HUES6 (cell line): ENCODE measurements around the gene LUC7L.
"Not testable (repeated sequence)": the region's sequence is repeated elsewhere in the genome, so short reads cannot be mapped to it uniquely, and the experiment has no call there.

ENCODE experiments used
- H3K27ac ChIP-seq: 2 replicates; pipeline ENCODE4 v1.7.0; 2013; ENCODE audit warnings: low read depth, mild to moderate bottlenecking, low read length, inconsistent platforms
- H3K27me3 ChIP-seq: 2 replicates; pipeline ENCODE4 v1.6.1; 2013; ENCODE audit warnings: low read length; ENCODE audit not compliant: control insufficient read depth, insufficient read depth
- H3K36me3 ChIP-seq: 2 replicates; pipeline ENCODE4 v1.6.1; 2013; ENCODE audit warnings: low read length; ENCODE audit not compliant: control insufficient read depth, insufficient read depth
- H3K4me1 ChIP-seq: 2 replicates; pipeline ENCODE4 v1.6.1; 2013; ENCODE audit warnings: low read length; ENCODE audit not compliant: control insufficient read depth, insufficient read depth
- H3K4me3 ChIP-seq: 2 replicates; pipeline ENCODE4 v1.5.1; 2013; ENCODE audit warnings: low read depth, low read length
- H3K9ac ChIP-seq: one replicate; pipeline ENCODE4 v1.6.1; 2013; ENCODE audit warnings: mild to moderate bottlenecking, low read length
- H3K9me3 ChIP-seq: 2 replicates; pipeline ENCODE4 v1.6.1; 2013; ENCODE audit warnings: low read depth, low read length; ENCODE audit not compliant: control insufficient read depth, insufficient read depth

LUC7L gene

DNA sequence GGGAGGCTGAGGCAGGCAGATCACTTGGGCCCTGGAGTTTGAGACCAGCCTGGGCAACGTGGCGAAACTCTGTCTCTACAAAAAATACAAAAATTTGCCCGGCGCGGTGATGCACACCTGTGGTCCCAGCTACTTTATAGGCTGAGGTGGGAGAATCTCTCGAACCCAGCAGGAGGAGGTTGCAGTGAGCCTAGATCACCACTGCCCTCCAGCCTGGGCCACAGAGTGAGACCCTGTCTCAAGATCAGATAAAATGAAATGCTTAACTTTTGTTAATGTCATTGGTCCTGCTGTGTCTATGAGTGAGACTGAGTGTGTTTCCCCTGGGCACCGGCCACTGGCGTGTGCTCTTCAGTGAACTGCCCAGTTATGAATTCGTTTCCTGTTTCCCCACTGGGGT, 15.9 kb upstream of the LUC7L start:
- no peak overlapping the region for H3K4me3 ChIP-seq
- H3K27ac ChIP-seq: no peak overlapping the region
- H3K27me3 ChIP-seq: no peaks in the 10 kb centered on the region
- no peaks in the 10 kb centered on the region for H3K9me3 ChIP-seq
- H3K4me1 ChIP-seq: no peaks in the 10 kb centered on the region; the same call in 1 of the 2 replicates
- H3K36me3 ChIP-seq: peaks cover under 1% of the 10 kb centered on the region
- no peak overlapping the region for H3K9ac ChIP-seq

DNA sequence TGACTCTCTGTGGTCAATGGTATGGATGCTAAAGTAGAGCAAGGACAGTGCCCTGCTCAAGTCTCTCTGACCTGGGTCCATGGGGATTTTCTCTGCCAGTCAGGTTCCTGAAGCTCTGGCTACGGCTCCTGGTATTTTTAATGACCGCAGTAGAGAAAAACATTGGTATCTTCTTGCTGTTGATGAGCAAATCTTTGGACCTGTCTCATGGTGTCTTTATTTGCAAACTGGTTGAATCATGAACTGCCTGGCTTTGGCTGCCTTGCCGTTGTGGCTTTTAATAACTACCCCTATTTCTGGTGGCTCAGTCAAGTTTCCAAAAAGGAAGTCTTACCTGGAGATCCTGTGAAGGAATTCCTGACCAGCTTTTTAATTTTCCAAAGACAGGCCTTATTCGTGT, 14.1 kb upstream of the LUC7L start:
- Histone ChIP-seq H3K9me3 (no peaks in the 10 kb centered on the region), H3K27ac (no peak overlapping the region), H3K4me3 (no peak overlapping the region), H3K27me3 (no peaks in the 10 kb centered on the region), H3K4me1 (no peaks in the 10 kb centered on the region; the same call in 1 of the 2 replicates), H3K36me3 (no peaks in the 10 kb centered on the region; the same call in 1 of the 2 replicates), H3K9ac (no peak overlapping the region)

DNA sequence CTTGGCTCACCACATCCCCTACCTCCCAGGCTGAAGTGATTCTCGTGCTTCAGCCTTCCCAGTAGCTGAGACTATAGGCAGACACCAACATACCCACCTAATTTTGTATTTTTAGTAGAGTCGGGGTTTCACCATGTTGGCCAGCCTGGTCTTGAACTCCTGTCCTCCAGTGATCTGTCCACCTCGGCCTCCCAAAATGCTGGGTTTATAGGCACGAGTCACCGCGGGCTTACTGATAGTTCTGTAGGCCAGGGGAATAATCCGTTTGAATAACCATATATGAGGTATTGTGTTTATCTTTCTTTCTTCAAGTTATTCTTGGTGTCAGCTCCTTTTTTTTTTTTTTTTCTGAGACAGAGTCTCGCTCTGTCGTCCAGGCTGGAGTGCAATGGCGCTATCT, 13.0 kb upstream of the LUC7L start:
- H3K36me3 ChIP-seq: no peaks in the 10 kb centered on the region

DNA sequence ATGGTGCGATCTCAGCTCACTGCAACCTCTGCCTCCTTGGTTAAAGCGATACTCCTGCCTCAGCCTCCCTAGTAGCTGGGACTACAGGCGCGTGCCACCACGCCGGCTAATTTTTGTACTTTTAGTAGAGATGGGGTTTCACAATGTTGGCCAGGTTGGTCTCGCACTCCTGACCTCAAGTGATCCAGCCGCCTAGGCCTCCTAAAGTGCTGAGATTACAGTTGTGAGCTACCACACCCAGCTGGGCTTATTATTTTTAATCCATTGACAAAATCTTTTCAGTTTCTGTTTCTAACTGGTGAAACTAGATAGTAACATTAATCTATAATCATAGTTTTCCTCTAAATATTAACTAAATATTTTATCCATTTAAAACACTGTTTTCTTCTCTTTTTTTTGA, 11.3 kb upstream of the LUC7L start:
- Histone ChIP-seq H3K27me3 (no peaks in the 10 kb centered on the region), H3K4me1 (no peaks in the 10 kb centered on the region; the same call in 1 of the 2 replicates), H3K36me3 (no peaks in the 10 kb centered on the region), H3K9me3 (no peaks in the 10 kb centered on the region), H3K4me3 (no peak overlapping the region), H3K27ac (no peak overlapping the region), H3K9ac (no peak overlapping the region)

More for the DNA sequence above, 13.0 kb upstream of the LUC7L start:
- no peaks in the 10 kb centered on the region for H3K9me3 ChIP-seq
- H3K4me1 ChIP-seq: no peaks in the 10 kb centered on the region; the same call in 1 of the 2 replicates
- H3K4me3 ChIP-seq: no peak overlapping the region
- H3K9ac ChIP-seq: no peak overlapping the region
- no peak overlapping the region for H3K27ac ChIP-seq
- H3K27me3 ChIP-seq: no peaks in the 10 kb centered on the region

DNA sequence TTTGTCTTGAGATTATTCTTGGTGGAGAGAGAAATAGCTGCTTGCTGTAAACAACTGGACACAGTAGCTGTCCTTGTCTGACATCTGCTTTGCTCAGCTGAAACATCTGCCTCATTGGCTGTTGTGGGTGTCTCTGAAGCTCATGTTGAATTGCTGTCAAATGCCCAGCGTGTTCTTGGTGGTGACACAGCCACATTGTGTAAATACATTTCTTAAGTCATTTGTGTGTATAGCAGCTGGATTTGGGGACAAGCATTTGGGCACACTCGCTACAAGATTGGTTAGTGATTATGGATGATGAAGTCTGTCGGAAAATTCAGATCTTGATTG, 10.7 kb upstream of the LUC7L start:
- Histone ChIP-seq H3K9me3 (no peaks in the 10 kb centered on the region), H3K36me3 (no peaks in the 10 kb centered on the region), H3K9ac (peak overlapping the region; percentile 48), H3K4me1 (no peaks in the 10 kb centered on the region; the same call in 1 of the 2 replicates), H3K27me3 (no peaks in the 10 kb centered on the region), H3K27ac (no peak overlapping the region), H3K4me3 (no peak overlapping the region)

DNA sequence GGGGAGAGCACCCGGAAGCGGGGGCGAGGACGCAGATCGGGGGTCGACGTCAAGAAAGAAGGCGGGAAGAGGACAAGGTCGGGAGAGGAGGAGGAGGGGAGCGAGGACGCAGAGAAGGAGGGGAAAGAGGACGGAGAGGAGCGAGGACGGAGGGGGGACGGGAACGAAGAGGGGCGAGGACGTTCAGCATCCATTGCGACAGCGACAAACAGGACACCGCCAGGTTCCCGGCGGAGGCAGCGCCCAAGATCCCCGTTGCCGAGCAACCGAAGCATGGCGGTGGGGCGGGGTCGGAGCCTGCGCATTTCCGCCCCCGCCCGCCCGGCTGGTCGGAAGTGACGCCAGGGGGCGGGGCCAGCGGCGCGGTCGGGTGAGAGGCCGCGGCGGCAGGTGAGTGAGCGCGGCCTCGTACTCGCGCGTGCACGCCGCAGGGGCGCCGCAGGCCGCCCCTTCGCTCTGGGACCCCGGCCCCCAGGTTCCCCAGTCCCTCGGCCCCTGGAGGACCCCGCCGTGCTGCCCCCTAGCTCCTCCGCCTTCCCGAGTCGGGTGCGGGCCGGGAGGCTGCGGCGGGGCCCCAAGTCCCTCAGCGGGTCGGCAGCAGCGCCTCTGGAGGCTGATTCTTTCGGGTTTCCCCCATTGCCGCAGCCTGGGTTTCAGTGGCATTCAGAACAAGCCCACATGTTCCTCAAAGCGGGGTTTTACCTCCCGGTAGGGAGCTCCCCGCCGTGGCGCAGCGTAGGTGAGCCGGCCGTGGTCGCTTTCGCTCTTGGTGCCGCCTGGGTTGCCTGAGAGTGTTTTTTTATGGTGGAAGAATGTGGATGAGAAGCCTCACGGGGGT, 5.4 kb upstream of the LUC7L start, which contains the start of gene FAM234A:
FAM234A (plus strand) TSS at position 354 of the 838 bp plus-strand sequence. CDS start 19,593 bp downstream, outside the sequence.
- Histone ChIP-seq H3K9me3 (no peaks in the 10 kb centered on the region), H3K4me1 (no peaks in the 10 kb centered on the region), H3K4me3 (peak within 1 kb of the TSS; percentile 68), H3K27ac (peak within 1 kb of the TSS; percentile 69), H3K27me3 (no peaks in the 10 kb centered on the region), H3K9ac (peak within 1 kb of the TSS; percentile 70), H3K36me3 (no peaks in the 10 kb centered on the region)

DNA sequence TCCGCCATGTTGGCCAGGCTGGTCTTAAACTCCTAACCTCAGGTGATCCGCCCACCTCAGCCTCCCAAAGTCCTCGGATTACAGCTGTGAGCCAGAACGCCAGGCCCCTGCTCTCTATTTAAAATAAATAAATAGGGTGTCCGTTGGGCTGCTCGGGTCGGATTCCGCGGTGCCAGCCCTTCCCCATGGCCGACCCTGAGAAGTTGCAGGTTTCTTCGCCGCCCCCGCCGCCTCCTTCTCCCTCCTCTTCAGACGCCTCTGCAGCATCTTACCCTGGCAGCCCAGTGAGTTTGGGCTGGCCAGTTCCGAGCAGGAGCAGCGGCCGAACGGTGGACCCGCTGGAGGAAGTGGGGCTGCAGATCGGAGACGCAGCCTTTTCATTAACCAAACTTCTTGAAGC, 1.7 kb upstream of the LUC7L start:
- Histone ChIP-seq H3K4me1 (no peaks in the 10 kb centered on the region), H3K9ac (no peak overlapping the region), H3K4me3 (no peak overlapping the region), H3K27me3 (no peaks in the 10 kb centered on the region), H3K27ac (no peak overlapping the region), H3K9me3 (no peaks in the 10 kb centered on the region), H3K36me3 (peaks cover 25% of the 10 kb centered on the region)

DNA sequence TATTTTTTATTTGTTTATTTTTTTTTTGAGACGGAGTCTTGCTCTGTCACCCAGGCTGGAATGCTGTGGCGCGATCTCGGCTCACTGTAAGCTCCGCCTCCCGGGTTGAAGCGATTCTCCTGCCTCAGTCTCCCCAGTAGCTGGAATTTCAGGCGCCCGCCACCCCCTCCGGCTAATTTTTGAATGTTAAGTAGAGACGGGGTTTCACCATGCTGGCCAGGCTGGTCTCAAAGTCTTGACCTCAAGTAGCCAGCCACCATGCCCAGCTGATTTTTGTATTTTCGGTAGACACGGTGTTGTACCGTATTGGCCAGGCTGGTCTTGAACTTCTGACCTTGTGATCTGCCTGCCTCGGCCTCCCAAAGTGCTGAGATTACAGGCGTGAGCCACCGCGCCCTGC, 1.1 kb upstream of the LUC7L start:
- H3K9ac ChIP-seq, H3K27ac ChIP-seq: not testable (repeated sequence)

DNA sequence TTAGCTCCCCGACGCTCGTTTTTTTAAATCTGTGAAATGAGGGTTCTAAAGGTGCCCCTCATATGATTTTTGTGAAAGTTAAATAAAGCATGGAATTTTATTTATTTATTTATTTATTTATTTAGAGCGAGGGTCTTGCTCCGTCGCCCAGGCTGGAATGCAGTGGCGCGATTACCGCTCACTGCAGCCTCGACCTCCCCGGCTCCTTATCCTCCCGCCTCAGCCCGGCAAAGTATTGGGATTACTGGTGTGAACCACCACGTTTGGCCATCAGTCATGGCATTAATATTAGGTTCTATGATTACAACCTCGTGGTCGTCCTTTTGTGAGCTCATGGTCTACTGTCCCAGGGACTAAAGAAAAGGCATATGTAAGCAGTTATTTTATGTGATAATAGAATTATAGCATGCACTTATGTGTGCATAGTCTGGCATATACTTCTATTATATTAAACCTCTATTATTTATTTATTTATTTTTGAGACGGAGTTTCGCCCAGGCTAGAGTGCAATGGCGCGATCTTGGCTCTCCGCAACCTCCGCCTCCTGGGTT, 557 bp upstream of the LUC7L start:
- Histone ChIP-seq H3K27ac (no peak overlapping the region), H3K4me3 (peak overlapping the region; percentile 89)

More for the DNA sequence above, 1.1 kb upstream of the LUC7L start:
- H3K27me3 ChIP-seq, H3K4me1 ChIP-seq, H3K9me3 ChIP-seq, H3K4me3 ChIP-seq: not testable (repeated sequence)
- H3K36me3 ChIP-seq: peaks cover 31% of the 10 kb centered on the region

DNA sequence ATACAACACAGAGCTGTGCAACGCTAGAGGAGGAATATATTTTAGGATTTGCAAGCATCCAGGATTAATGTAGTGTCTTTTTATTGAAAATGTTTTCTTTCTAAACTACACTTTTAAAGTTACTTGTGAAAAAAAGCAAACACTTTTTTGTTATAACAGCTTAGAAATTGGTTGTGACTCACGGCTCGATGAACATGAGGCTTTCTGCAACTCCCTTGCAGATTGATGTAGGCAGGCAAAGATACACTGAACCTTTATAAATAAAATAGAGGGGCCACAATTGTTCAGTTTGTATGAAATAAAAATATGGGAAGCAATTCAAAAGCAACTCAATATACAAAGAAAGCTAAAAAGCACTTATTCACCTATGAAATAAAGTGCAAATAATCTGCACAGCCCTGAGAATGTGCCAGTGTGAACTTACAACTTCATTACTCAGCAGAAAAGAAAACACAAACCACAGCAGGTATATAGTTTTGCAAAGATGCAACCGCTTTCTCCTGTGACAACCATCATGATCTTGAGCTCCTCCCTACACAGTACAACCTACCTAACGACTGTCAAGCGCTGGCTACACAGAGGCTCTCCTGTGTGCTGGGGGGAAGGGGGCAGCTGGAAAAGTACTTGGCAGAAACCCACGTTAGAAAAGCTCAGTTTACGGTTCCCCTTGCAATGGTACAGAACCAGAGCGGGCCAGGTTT, 948 bp downstream of the LUC7L start:
- no peaks in the 10 kb centered on the region for H3K27me3 ChIP-seq
- peaks cover 45% of the 10 kb centered on the region for H3K36me3 ChIP-seq
- peak overlapping the region; percentile 89 for H3K4me3 ChIP-seq
- H3K9ac ChIP-seq: peak overlapping the region; percentile 98
- peak overlapping the region; percentile 92 for H3K27ac ChIP-seq
- no peaks in the 10 kb centered on the region for H3K4me1 ChIP-seq
- H3K9me3 ChIP-seq: no peaks in the 10 kb centered on the region

More for the DNA sequence above, 557 bp upstream of the LUC7L start:
- Histone ChIP-seq H3K4me1 (no peaks in the 10 kb centered on the region), H3K9ac (no peak overlapping the region), H3K36me3 (peaks cover 35% of the 10 kb centered on the region), H3K27me3 (no peaks in the 10 kb centered on the region), H3K9me3 (no peaks in the 10 kb centered on the region)

DNA sequence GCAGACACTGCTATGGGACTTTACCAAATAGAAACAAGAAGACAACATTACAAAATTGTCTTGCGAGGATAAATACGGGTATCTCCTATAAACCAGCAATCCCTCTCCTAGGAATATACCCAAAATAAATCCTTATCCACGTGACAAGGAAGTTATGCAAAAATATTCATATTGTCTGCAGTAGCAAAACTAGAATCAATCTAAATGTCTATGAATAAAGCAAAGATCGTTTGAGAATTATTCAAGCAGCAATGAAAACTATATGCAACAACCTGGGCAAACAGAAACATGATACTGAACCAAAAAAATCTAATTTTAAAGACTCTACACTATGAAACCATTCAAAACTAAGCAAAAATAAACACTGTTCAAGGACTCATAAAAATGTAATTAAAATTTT, 9.2 kb downstream of the LUC7L start:
- Histone ChIP-seq H3K36me3 (peaks cover 78% of the 10 kb centered on the region), H3K9ac (no peak overlapping the region), H3K27me3 (no peaks in the 10 kb centered on the region)

More for the DNA sequence above, 9.2 kb downstream of the LUC7L start:
- Histone ChIP-seq H3K9me3 (no peaks in the 10 kb centered on the region), H3K4me1 (no peaks in the 10 kb centered on the region), H3K27ac (no peak overlapping the region), H3K4me3 (no peak overlapping the region)
